Gastroesophageal sphincter (tissue), 4 donors: ENCODE data around the gene TTC9B. TPM values are rescaled to one million over a fixed set of nuclear protein-coding genes. Genes with fewer than 3 reads are reported as not detected.

Source experiments
- ATAC-seq: fragments of 150-250 bp; one replicate; pipeline ENCODE4 v1.9.1; 2016; ENCODE audit warnings: mild to moderate bottlenecking, moderate library complexity
- H3K27ac ChIP-seq, 4 donors: fragments of 200-600 bp; sonication (generic) in 3 of 4; 1 replicate in 3 of 4; 2 replicates in 1 of 4; pipeline ENCODE4 v1.5.1; 2016 to 2019
- H3K27me3 ChIP-seq: fragments of 200-600 bp; sonication (generic); one replicate; pipeline ENCODE4 v1.5.1; 2019
- H3K36me3 ChIP-seq, 2 donors: fragments of 200-600 bp; sonication (generic); one replicate each; pipeline ENCODE4 v1.5.1; 2019; ENCODE audit warnings: control low read depth in 1 of 2
- H3K4me1 ChIP-seq, 3 donors: fragments of 200-600 bp; sonication (generic); 1 replicate in 2 of 3; 2 replicates in 1 of 3; pipeline ENCODE4 v1.5.1; 2016 to 2019; ENCODE audit warnings: control low read depth in 2 of 3
- H3K4me3 ChIP-seq, 2 donors: fragments of 200-600 bp; sonication (generic); one replicate each; pipeline ENCODE4 v1.5.1; 2019; ENCODE audit warnings: mild to moderate bottlenecking in 1 of 2, moderate library complexity in 1 of 2
- H3K9me3 ChIP-seq, 3 donors: fragments of 200-600 bp; sonication (generic); one replicate each; pipeline ENCODE4 v1.5.1; 2017 to 2019; ENCODE audit warnings: control low read depth in 2 of 3
- CTCF ChIP-seq, 4 experiments: fragments of 200-600 bp in 2 of 4; fragments of 450-650 bp in 2 of 4; sonication (generic) in 1 of 4; IDR thresholded peaks; one replicate each; pipeline ENCODE4 v1.5.1; 2017 to 2019; ENCODE audit warnings: antibody characterized with exemption in 4 of 4, mild to moderate bottlenecking in 2 of 4, moderate library complexity in 2 of 4
- EP300 ChIP-seq: sonication (generic); formaldehyde crosslinking; IDR thresholded peaks from one replicate; pipeline ENCODE4 v1.6.1; 2017; ENCODE audit warnings: antibody characterized with exemption, mild to moderate bottlenecking
- POLR2A ChIP-seq, 2 donors: fragments of 450-650 bp; IDR thresholded peaks; one replicate each; pipeline ENCODE4 v1.6.1; 2017; ENCODE audit warnings: antibody characterized with exemption in 2 of 2, mild to moderate bottlenecking in 2 of 2, moderate library complexity in 1 of 2
- POLR2AphosphoS5 ChIP-seq: sonication (generic); formaldehyde crosslinking; IDR thresholded peaks from one replicate; pipeline ENCODE4 v1.6.1; 2017; ENCODE audit warnings: antibody characterized with exemption
- WGBS, 2 donors: methylation state at CpG; one replicate each; pipeline ENCODE4 v1.1.5; 2018; ENCODE audit warnings: low coverage in 1 of 2; 5-methylcytosine and 5-hydroxymethylcytosine counted together
- total RNA-seq, 4 donors: library from RNA; depleted of rRNA; stranded (reverse); fragments of >200 nt; gene quantifications; one replicate each; pipeline ENCODE4 v1.1.0, GENCODE V29; 2016

The TTC9B gene
- total RNA-seq, 4 donors from 2014 or later: not detected

DNA sequence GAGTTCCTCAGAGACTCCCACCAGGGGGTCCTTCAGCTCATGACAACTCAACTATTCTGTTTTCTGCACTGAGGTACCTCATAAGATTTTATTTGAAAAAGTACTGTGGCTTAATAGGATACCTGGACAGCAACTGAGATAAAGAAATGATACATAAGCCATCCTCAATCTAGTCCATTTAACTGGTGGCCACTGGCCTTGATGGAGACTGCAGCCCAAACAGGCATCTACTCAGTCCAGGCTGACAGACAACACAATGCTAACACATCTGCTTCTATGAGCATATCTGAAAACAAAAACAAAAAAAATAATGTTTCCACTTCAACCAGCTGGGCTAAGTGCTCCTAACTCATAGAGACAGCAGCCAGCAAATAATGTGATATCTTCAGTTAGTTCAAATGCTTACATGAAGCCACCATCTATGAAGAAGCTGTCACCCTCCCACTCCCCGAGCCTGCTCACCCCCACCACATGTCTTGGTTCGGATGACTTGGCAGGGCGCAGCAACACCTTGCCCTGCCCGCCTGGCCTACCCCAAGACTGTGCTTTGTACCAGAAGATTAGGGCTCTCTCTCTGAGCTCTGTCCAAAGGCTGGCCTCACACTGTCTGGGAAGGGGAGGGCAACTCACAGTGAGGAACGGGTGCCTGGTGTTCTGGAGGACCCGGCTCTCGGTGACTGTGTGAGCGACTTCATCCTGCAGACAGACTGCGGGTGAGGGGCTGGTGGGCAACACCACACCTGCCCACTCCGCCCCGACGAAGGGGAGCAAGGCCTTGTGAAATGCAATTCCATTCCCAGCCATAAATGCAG is 21.4 kb upstream of the TTC9B start:
- H3K4me3 ChIP-seq: no peak overlapping the region
- no peak overlapping the region for H3K27ac ChIP-seq
- no peak for TF ChIP-seq POLR2AphosphoS5
- TF ChIP-seq EP300: no peak
- TF ChIP-seq CTCF (IDR thresholded peaks at IDR 0.05): no peak
- no peak for TF ChIP-seq POLR2A (IDR thresholded peaks at IDR 0.05)
- 76 to 92% methylated on average over 3 of the region's 12 CpGs for WGBS, 2 donors
- peaks cover 0 to 35% (median 12%) of the 10 kb centered on the region in 3 donors for H3K4me1 ChIP-seq
- H3K27me3 ChIP-seq: no peaks in the 10 kb centered on the region
- ATAC-seq: no peak
- H3K36me3 ChIP-seq: peaks cover 0 to 80% of the 10 kb centered on the region in 2 donors
- H3K9me3 ChIP-seq: no peaks in the 10 kb centered on the region

DNA sequence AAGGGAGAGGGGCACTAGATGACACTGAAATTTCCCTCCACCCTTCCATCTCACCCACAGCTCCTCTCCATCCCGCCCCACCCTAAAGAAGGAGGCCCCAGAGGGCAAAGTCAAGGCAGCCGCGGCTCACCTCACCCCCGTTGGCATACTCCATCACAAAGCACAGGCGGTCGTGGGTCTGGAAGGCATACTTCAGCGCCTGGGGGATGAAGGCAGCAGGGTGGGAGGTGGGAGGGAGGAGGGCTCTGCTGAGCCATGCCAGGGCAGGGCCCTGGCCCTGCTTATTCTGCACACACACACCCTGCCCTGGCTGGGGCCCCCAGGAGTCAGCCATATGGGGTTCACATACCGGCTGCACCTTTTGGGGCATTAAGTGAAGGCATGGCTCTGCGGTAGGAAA is 20.6 kb upstream of the TTC9B start:
- ATAC-seq: no peak
- Histone ChIP-seq H3K27ac (no peak overlapping the region), H3K36me3 (peaks cover 0 to 88% of the 10 kb centered on the region in 2 donors), H3K4me3 (no peak overlapping the region), H3K27me3 (no peaks in the 10 kb centered on the region), H3K9me3 (no peaks in the 10 kb centered on the region), H3K4me1 (peaks cover 0 to 26% (median 9%) of the 10 kb centered on the region in 3 donors)
- WGBS, 2 donors: no CpG with 5 or more reads among the region's 9 CpGs
- no peak for TF ChIP-seq EP300
- no peak for TF ChIP-seq CTCF (IDR thresholded peaks at IDR 0.05)
- no peak for TF ChIP-seq POLR2A (IDR thresholded peaks at IDR 0.05)
- no peak for TF ChIP-seq POLR2AphosphoS5

DNA sequence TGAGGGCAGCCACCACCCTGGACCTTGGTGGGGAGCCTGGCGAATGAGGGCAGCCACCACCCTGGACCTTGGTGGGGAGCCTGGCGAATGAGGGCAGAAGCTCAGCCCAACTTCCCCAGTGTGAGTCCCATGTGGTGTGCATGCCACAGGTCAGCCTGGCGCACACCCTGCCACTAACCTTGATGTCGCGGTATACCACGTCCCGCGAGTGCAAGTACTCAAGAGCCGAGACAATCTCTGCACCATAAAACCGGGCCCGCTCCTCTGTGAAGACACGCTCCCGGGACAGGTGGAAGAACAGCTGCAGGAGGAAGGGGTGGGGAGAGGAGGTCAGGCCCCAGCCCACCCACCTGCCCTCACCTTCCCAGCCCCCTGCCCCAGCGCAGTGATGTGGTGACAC is 19.6 kb upstream of the TTC9B start:
- ATAC-seq: no peak
- Histone ChIP-seq H3K4me3 (no peak overlapping the region), H3K4me1 (peaks cover 0 to 21% (median 9%) of the 10 kb centered on the region in 3 donors), H3K27ac (no peak overlapping the region), H3K27me3 (no peaks in the 10 kb centered on the region), H3K36me3 (peaks cover 0 to 98% of the 10 kb centered on the region in 2 donors), H3K9me3 (no peaks in the 10 kb centered on the region)
- TF ChIP-seq EP300: no peak
- TF ChIP-seq POLR2A (IDR thresholded peaks at IDR 0.05): no peak
- no peak for TF ChIP-seq CTCF (IDR thresholded peaks at IDR 0.05)
- 68% methylated on average over 3 of the region's 14 CpGs; no CpG with 5 or more reads in 1 of the 2 donors for WGBS, 2 donors

DNA sequence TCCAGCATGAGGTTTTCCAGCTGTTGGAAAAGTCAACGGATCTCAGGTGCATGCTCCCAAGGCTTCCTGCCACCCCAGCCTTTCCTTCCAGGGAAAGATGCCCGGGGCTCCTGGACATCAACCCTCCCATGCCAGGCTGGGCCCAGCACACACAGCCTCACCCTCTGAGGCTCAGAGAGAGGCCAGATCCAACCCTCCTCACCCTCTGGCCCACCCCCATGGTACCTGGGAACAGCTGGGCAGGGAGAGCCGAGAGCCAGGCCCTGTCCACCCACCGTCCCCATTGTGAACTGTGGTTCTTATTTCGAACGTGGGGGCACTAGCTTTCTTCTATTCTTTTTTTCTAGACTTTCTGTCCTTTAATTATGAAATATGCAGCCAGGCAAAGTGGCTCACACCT is 18.2 kb upstream of the TTC9B start:
- peaks cover 0 to 93% of the 10 kb centered on the region in 2 donors for H3K36me3 ChIP-seq
- 82 to 94% methylated on average over 5 to 6 of the region's 6 CpGs for WGBS, 2 donors
- H3K27me3 ChIP-seq: no peaks in the 10 kb centered on the region
- TF ChIP-seq CTCF (IDR thresholded peaks at IDR 0.05) (no peak), POLR2A (IDR thresholded peaks at IDR 0.05) (no peak), POLR2AphosphoS5 (no peak), EP300 (no peak)
- H3K4me3 ChIP-seq: no peak overlapping the region
- peaks cover 0 to 23% (median 5%) of the 10 kb centered on the region in 3 donors for H3K4me1 ChIP-seq
- H3K27ac ChIP-seq: no peak overlapping the region
- H3K9me3 ChIP-seq: no peaks in the 10 kb centered on the region
- no peak for ATAC-seq

DNA sequence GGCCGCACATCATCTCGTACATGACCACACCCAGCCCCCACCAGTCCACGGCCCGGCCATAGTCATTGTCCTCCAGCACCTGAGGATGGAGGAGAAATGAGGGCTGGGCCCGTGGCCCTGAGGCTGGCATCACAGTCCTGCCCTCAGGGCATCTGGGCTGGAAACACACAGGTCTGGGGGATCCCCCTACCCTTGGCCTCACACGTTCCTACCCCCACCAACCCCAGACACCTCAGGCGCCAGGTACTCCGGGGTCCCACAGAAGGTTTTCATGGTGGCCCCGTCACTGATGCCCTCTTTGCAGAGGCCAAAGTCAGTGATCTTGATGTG is 17.8 kb upstream of the TTC9B start:
- no peak for ATAC-seq
- TF ChIP-seq POLR2AphosphoS5 (no peak), POLR2A (IDR thresholded peaks at IDR 0.05) (no peak), EP300 (no peak), CTCF (IDR thresholded peaks at IDR 0.05) (no peak)
- H3K36me3 ChIP-seq: peaks cover 0 to 89% of the 10 kb centered on the region in 2 donors
- 90 to 100% methylated on average over 2 of the region's 9 CpGs for whole genome bisulfite sequencing, 2 donors
- no peaks in the 10 kb centered on the region for H3K27me3 ChIP-seq
- H3K4me3 ChIP-seq: no peak overlapping the region
- H3K9me3 ChIP-seq: no peaks in the 10 kb centered on the region
- H3K4me1 ChIP-seq: peaks cover 0 to 23% (median 5%) of the 10 kb centered on the region in 3 donors
- no peak overlapping the region for H3K27ac ChIP-seq
